HepG2 (cell line): Measurements from ENCODE around the gene JADE2. TPM values are rescaled to one million over a fixed set of nuclear protein-coding genes. Genes with fewer than 3 reads are reported as not detected.

Source experiments
- CEBPG ChIP-seq: IDR thresholded peaks from 2 replicates; pipeline ENCODE4 v1.6.1; 2016
- FOSL2 ChIP-seq: sonication (generic); formaldehyde crosslinking; IDR thresholded peaks from 2 replicates; pipeline ENCODE4 v1.4.0; 2020; ENCODE audit warnings: missing genetic modification reagents
- GTF2F1 ChIP-seq: fragments of 150-350 bp; IDR thresholded peaks from 2 replicates; pipeline ENCODE4 v1.6.1; 2014; ENCODE audit warnings: low read length
- MIER2 ChIP-seq: IDR thresholded peaks from 2 replicates; pipeline ENCODE4 v1.6.1; 2016; ENCODE audit warnings: missing biosample characterization, missing genetic modification reagents
- PITX1 ChIP-seq: sonication (generic); formaldehyde crosslinking; IDR thresholded peaks from 2 replicates; pipeline ENCODE4 v1.5.1; 2020; ENCODE audit warnings: mild to moderate bottlenecking, missing genetic modification reagents
- REPIN1 ChIP-seq: sonication (generic); formaldehyde crosslinking; IDR thresholded peaks from 2 replicates; pipeline ENCODE4 v1.8.0; 2022; ENCODE audit warnings: missing genetic modification reagents, low read depth, mild to moderate bottlenecking, borderline replicate concordance
- SP4 ChIP-seq: sonication (generic); formaldehyde crosslinking; IDR thresholded peaks from 2 replicates; pipeline ENCODE4 v1.8.1; 2023; ENCODE audit warnings: mild to moderate bottlenecking, missing genetic modification reagents
- ZNF44 ChIP-seq: sonication (generic); formaldehyde crosslinking; IDR thresholded peaks from 2 replicates; pipeline ENCODE4 v1.5.1; 2020; ENCODE audit warnings: mild to moderate bottlenecking, missing genetic modification reagents
- ZNF644 ChIP-seq: IDR thresholded peaks from 2 replicates; pipeline ENCODE4 v1.6.1; 2016; ENCODE audit warnings: low read depth
- ZNF775 ChIP-seq: sonication (generic); formaldehyde crosslinking; IDR thresholded peaks from 2 replicates; pipeline ENCODE4 v1.4.0; 2020; ENCODE audit warnings: missing genetic modification reagents, mild to moderate bottlenecking, moderate library complexity, borderline replicate concordance
- polyA plus RNA-seq, 8 experiments: library from polyadenylated mRNA; depleted of rRNA in 3 of 8; stranded (reverse) in 7 of 8; unstranded in 1 of 8; fragments of >200 nt; fragmentation: Illumina TruSeq in 4 of 8; extraction: Trizol in 4 of 8; gene quantifications; 2 replicates each; pipeline versions ENCODE4 v1.2.1 to v1.2.3, GENCODE V29; 2011 to 2016; ENCODE audit warnings: low read depth in 4 of 8, missing spikeins in 1 of 8, mixed read lengths in 1 of 8; ENCODE audit not compliant: insufficient read depth in 1 of 8
- total RNA-seq, 5 experiments: library from RNA; depleted of rRNA; stranded (reverse); fragments of >200 nt; fragmentation: Illumina TruSeq; extraction: Trizol; gene quantifications; 2 replicates each; pipeline ENCODE4 v1.2.3, GENCODE V29; 2016; ENCODE audit warnings: low read depth in 1 of 5
- TF ChIP-seq, protein P1 (sequence below): sonication (generic); formaldehyde crosslinking; IDR thresholded peaks from 2 replicates; pipeline ENCODE4 v1.5.0; 2020; ENCODE audit warnings: mild to moderate bottlenecking, missing genetic modification reagents
- TF ChIP-seq, protein P2 (sequence below): IDR thresholded peaks from 2 replicates; pipeline ENCODE4 v1.6.1; 2016; ENCODE audit warnings: missing genetic modification reagents, missing compliant biosample characterization

The JADE2 gene
- total and polyA plus RNA-seq, 2 of the 13 experiments (the other 11 are each of a cell fraction or from before 2014, with no cell fraction given): 7.5 to 15.1 TPM

DNA sequence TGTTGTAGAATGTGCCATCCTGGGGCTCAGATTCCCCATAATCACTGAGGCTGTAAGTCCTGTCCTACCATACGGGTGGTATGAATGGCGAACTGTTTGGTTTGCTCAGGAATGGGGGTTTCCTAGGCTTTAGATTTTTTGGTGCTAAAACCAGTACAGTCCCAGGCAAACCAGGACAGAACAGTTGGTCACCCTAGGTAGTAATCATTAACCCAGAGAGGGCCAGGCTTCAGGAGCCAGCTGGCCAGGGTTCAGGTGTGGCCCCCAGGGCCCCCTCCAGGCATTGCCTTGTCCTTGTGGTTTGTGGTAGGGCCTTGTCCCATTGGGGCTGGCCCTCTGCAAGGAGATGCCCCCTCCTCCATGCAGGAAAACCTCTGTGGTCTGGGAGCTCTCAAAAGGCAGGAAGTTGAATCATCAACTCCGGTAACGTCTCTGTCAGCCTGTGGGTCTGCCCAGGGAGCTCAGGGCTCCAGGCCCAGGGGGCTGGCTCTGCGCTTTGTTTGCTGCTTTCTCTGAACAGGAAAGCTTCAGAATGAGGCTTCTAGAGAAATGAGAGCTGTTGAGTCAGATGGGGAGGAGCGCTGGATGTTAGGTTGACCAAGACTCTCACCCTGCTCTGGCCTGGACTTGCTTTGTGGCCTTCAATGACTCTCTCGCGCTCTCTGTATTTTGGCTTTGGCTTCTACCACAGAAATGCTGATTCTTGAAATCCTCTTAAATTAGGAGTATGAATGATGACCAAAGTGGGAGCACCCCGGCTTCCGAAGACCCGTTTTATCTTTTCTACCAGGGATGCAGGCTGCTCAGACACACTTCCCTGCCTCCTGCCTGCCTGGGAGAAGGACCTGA is 22.2 kb upstream of the JADE2 start (continued):
- TF ChIP-seq, protein P1, sequence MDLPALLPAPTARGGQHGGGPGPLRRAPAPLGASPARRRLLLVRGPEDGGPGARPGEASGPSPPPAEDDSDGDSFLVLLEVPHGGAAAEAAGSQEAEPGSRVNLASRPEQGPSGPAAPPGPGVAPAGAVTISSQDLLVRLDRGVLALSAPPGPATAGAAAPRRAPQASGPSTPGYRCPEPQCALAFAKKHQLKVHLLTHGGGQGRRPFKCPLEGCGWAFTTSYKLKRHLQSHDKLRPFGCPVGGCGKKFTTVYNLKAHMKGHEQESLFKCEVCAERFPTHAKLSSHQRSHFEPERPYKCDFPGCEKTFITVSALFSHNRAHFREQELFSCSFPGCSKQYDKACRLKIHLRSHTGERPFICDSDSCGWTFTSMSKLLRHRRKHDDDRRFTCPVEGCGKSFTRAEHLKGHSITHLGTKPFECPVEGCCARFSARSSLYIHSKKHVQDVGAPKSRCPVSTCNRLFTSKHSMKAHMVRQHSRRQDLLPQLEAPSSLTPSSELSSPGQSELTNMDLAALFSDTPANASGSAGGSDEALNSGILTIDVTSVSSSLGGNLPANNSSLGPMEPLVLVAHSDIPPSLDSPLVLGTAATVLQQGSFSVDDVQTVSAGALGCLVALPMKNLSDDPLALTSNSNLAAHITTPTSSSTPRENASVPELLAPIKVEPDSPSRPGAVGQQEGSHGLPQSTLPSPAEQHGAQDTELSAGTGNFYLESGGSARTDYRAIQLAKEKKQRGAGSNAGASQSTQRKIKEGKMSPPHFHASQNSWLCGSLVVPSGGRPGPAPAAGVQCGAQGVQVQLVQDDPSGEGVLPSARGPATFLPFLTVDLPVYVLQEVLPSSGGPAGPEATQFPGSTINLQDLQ (CRISPR knock-in tag): 0 out of 2 replicates have a peak, but pooled peaks have one; percentile 82
- TF ChIP-seq PITX1 (CRISPR knock-in tag): peak; percentile 54; the same call in 1 of the 2 replicates
- TF ChIP-seq CEBPG (CRISPR knock-in tag): peak; percentile 51
- TF ChIP-seq GTF2F1: no peak
- TF ChIP-seq ZNF644: peak; percentile 77; the same call in 1 of the 2 replicates
- peak; percentile 95 for TF ChIP-seq FOSL2 (CRISPR knock-in tag)
- peak; percentile 69; the same call in 1 of the 2 replicates for TF ChIP-seq MIER2
- TF ChIP-seq ZNF44 (CRISPR knock-in tag): peak; percentile 92
- peak; percentile 51; the same call in 1 of the 2 replicates for TF ChIP-seq REPIN1 (CRISPR knock-in tag)
- TF ChIP-seq, protein P2, sequence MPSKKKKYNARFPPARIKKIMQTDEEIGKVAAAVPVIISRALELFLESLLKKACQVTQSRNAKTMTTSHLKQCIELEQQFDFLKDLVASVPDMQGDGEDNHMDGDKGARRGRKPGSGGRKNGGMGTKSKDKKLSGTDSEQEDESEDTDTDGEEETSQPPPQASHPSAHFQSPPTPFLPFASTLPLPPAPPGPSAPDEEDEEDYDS (CRISPR knock-in tag): peak; percentile 82
- TF ChIP-seq SP4: peak; percentile 69
- TF ChIP-seq ZNF775 (CRISPR knock-in tag): no peak
